NAMALWA (cell line): ENCODE data around the gene PRR7.
"Not testable (repeated sequence)": the region's sequence is repeated elsewhere in the genome, so short reads cannot be mapped to it uniquely, and the experiment has no call there.

Experiments used
- DNase-seq: peaks from one replicate; pipeline ENCODE4 v3.0.0-alpha.2; 2015; ENCODE audit warnings: low spot score

The PRR7 gene, protein sequence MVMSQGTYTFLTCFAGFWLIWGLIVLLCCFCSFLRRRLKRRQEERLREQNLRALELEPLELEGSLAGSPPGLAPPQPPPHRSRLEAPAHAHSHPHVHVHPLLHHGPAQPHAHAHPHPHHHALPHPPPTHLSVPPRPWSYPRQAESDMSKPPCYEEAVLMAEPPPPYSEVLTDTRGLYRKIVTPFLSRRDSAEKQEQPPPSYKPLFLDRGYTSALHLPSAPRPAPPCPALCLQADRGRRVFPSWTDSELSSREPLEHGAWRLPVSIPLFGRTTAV

DNA sequence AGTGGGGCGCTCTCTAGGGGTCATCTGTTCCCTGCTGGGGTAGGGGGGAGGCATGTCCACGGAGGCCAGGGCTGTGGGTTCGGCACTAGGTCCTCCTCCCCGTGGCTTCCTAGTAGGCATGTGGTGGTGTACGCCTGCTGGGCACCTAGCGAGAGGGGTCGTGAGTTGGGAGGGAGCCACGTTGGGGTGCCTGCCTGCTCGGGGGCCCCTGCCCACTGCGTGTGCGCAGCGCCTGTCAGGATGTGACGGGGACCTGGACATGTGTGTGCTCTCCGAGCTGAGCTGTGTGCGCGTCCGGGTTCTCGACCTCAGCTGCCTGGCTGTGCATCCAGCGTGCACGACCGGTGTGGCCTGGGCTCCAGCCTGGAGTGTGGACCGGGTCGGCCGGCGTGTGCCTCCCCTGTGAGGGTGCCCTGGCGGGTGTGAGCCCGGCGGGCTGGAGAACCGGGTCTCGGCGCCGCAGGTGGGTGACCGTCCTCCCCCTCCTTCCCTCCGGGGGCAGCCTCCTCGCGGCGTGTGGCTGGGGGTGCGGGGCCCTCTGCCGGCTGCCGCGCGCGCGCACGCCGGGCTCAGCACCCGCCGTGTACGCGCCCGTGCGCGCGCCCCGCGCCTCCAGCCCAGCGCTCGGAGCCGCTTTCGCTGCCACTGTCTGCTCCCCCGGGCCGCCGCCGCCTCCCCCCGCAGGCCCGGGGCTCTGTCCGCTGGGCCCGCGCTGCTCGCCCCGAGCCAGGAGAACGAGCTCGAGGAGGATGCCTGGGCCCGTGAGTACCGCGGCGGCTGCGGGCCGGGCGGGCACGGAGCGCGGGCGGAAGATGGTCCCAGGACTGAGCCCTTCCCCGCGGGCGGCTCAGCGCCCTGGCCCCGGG, at the start of gene PRR7:
Gene PRR7, plus strand, starts transcription at position 615 of the 866 bp plus-strand sequence. CDS start 8,254 bp downstream, outside the sequence.
- peak; percentile 71 for DNase-seq

DNA sequence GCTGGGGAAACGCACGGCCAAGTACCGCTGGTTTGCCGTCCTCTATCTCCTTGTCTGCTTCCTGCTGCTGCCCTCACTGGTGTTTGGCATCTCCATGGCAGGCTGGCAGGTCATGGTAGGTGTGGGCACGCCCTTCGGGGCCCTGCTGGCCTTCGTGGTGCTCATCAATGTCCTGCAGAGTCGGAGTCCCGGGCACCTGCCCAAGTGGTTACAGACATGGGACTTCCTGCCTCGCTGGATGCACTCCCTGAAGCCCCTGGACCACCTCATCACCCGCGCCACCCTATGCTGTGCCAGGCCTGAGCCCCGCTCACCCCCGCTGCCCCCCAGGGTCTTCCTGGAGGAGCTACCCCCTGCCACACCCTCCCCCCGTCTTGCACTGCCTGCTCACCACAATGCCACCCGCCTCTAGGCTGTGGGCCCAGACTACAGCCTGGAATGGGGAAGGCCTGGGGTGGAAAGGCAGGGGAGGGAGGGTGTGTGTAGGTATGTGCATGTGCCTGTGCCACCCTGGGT, 48.7 kb upstream of the PRR7 start:
- DNase-seq, result no peak

DNA sequence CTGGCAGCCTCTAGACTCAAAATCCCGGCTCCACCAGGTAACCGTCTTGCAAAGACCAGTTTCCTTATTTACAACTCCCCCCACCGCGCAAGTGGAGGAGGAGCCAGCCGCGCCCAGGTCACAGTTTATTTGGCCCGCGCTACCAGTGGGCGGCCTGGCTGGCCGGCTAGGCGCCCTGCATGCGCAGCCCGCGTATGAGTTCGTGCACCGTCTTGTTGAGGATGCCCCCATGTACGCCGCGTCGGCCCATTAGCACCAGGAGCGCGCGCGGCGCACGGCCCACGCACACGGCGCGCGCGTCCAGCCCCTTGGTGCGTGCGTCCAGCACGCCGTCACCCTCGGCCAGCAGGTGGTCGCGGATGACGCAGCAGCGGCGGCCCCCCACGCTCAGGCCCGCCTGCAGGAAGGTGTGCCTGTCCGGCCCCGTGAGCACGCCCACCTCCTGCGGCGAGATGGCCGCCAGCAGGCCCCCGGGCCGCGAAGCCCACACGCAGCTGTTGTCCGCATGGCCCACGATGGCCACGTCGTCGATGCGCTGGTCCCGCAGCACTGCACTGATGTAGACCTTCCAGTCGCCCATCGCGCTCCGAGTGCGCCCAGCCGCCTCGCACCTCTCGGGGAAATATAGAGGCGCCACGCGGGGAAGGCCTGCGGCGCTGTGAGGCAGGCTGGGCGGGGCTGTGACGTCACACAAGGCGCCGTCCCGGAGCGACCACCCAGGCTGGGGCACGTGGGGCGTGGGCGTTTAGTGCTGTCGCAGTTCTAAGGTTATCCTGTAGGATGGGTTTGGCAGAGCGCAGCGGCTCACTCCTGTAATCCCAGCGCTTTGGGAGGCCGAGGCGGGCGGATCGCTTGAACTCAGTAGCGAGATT, 46.4 kb upstream of the PRR7 start, which contains the start of gene PFN3:
Gene PFN3, minus strand, starts transcription at position 665 of the 872 bp plus-strand sequence. Its CDS starts 85 bp downstream, at position 580.
- no peak for DNase-seq

DNA sequence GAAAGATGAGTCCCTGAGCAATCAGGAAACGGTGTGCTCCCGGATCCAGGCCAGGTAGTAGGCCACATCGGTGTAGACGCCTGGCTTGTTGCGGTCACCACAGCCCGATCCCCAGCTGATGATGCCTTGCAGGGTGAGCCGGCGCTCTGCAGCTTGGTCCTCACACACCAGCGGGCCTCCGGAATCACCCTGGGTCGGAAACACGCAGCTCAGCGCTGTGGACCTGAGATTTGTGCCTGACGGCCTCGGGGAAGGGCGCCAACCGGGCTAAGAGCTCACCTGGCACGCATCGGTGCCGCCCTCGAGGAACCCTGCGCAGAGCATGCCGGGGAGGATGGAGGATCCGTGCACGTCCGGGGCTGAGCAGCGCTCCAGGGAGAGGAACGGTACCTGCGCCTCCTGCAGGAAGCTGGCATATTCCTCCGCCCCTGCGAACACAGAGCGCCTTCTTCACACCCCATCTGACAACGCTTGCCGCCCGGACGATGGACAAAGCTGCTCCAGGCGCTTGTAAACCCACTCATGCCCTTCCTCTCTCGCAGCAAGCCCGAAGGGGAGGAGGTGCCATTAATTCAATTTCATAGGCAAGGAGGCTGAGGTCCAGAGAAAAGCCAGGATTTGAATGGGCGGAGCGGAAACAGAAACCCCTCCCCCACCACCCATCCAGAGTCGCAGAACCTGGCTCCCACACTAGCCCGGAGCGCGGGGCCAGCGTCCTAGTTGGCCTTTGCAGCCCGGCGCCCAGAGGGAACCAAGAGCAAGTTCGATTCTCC, 44.2 kb upstream of the PRR7 start:
- no peak for DNase-seq

DNA sequence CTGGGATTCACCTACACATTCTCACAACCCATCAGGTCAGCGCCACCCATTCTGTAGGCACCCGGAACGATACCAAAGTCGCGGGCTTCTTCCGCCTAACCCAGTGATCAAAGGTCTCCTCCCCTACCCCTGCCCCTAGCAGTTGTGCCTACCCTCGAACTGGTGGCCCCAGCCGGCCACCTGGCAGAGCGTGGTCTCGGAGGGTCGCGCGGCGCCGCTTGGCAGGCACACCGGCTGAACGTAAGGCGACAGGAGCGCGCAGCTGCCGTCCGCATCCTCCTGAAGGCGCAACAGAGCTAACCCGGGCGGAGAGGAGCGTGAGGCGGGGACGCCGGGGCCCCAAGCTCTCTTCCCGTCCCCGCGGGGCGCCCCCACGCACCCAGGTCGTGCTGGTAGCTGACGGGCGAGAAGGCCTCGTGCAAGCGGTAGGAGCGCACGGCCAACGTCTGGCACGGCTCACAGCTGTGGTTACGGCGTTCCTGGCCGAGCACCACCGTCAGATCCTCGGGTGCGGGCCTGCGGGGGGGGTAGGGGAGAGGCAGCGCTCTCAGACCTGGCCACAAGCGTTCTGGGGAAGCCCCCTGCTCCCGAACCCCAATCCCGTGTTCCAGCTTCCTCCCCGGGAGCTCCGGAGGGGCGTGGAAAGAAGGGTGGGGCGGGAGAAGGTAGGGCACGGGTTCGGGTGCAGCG, 43.4 kb upstream of the PRR7 start:
- DNase-seq, result no peak

DNA sequence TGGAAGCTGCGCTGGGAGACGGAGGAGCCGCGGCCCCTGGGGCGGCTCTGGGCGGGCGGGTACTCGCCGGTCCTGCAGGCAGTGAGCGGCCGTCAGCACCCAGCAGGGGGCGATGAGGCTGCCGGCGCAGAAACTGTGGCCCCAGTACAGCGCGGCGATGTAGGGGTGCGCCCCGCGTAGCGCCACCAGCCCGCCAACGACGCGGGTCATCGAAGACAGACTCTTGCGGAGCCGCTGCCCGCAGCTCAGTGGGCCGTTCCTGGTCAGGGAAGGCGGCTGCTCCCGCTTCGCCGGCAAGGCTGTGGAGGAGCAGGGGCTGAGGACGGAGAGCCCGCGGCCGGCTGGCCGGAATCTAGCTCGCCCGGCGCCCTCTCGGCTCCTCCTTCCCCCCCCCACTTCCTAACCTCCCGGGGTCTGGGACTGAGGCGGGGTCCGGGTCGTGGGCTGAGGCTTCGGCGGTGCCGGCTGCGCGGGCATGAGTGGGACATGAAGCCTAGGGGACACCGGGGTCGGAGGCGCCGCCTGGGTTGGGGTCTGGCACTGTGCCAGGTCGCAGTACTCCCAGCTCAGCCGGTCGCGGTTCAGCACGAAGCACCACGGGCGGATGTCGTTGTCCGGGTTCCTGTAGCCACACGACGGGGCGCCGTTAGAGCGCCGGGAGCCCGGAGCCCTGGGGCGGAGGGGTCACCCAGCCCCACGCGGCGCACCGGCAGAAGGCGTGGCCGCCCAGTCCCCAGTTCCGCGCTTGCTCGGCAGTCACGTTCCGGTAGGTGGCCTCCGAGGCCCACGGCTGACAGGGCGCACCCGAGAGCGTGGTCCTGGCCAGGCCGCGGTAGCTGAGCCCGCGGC, 42.6 kb upstream of the PRR7 start:
- peak; percentile 78 for DNase-seq

DNA sequence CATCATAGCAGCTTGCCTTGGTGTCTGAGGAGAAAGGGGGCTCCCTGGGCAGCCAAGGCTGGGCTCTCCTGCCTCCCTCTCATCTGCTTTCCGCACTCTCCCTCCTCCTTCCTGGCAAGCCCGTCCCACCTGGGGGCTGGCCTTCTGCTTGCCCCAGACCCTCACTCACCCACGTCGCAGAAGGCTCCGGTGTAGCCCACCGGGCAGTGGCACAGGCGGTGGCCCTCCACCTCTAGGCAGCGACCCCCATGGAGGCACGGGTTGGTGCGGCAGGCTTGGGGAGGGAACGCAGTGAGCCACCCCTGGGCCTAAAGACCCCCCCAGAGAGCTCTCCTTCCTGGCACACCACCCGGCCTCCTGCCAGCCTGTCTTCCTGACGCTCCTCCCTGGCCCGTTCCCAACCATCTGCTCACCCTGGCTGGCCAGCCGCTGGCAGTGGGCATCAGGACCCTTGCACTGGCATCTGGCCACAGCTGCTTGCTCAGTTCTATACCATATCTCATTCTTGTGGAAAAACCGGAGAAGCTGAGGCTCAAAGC, 41.9 kb upstream of the PRR7 start:
- no peak for DNase-seq

DNA sequence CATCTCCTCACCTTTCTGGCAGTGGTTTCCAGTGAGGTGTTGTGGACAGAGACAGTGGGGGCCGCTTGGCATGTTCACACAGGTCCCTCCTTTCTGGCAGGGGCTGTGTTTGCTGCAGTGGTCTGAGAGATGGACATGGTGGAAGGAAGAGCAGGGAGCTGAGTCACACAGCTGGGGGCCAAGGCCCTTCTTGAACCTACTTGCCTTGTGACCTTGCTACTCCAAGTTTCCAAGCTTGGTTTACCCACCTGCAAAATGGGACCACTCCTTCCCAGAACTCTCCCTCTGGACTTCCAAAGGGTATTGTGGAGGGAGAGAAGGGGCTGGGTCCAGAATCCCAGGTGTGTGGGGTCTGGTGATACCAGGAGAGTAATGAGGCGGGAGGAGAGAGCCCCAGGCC, 41.3 kb upstream of the PRR7 start:
- no peak for DNase-seq

DNA sequence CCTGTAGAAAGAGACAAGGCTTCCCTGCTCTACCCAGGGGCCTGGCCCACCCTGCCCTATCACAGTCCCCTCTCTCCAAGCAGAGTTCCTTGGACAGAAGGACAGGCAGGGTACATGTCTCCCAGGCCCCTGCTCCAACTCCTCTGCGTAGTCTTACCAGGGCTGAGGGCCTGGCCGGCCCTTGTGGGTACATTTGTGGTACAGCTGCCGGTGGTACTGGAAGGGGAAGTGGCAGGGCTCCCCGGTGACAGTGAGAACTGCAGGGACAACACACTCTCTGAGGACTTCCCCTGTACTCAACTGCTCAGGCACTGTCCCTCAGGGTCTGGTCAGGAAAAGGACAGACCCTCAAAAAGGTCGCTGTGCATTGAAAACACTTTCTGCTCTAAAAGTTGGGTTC, 40.8 kb upstream of the PRR7 start:
- peak; percentile 42 for DNase-seq

DNA sequence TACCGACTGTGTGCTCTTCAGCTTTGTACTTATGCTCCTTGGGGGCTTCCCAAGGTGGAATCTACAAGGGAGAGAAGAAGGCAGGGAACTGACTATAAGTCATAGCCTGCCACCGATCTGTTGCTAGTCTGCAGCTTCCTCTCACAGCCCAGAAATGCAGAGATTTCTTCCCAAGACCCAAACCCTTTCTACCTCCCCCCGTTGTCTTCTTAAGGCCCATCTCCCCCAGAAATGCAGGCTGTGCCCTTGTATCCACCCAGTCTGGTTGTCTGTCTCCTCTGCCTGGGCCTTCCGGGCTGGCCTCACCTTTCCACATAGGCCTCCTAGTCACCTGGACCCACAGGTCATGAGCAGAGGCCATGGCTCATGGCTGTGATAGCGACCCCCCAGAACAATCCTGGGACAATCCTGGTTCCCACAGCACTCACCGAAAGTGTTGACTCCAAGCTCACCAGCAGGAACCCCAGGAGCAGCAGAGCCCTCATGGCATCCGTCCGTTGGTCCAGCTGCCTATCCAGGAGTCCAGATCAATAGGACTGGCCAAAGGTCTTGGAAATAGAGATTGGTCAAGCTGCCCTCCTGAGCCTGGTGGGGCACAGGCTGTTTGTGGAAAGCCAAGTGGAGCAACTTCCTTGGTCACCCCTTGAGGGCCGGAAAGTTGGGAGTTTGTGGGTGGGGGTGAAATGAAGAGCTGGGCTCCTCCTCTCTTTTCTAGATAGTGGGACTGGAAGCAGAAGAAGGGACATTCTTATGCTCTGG, 37.4 kb upstream of the PRR7 start, which contains the start of gene F12:
Gene F12, minus strand, starts transcription at position 522 of the 759 bp plus-strand sequence. Its CDS starts 37 bp downstream, at position 485.
- no peak for DNase-seq

DNA sequence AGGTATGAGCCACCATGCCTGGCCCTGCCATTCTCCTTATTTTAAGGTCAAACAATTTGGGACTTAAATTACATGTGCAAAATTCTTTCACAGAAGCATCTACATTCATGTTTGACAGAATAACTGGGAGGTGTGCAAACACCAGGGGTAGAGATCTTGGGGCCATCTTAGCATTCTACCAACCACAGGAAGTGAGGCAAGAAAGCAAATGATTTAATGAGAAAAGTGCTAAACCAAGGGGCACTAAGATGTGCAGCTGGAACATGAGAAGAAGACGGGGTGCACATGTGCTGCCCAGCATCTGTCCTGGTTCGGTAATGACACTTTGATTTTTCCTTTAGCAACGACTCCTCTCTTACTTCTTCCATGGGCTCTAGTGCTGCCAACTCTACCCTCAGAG, 36.0 kb upstream of the PRR7 start:
- DNase-seq, result no peak

DNA sequence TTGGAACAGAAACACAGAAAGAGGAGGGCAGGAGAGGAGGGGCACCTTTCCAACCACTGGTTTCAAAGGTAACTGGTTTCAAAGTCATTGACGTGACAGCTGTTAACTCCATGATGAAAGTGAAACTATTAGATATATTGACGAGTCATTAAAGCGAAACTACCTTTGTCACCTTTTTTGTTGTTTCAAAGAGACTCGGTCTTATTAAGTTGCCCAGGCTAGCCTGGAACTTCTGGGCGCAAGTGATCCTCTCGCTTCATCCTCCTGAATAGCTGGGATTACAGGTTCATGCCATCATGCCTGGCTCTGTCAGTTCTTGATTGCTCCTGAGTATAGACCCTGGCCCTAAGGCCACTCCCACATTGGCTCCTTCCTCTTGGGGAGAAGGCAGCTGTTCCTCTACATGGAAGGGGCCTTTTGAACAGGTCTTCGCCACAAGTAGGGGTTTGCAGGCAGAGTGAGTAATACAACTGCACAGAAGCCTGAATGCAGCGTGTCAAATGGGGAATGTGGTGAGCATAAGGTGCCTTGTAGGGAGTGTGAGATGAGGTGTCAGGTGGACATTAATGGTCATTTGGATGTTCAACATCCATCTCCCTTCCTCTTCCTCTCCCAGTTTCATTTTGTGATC, 33.9 kb upstream of the PRR7 start:
- peak; percentile 47 for DNase-seq

DNA sequence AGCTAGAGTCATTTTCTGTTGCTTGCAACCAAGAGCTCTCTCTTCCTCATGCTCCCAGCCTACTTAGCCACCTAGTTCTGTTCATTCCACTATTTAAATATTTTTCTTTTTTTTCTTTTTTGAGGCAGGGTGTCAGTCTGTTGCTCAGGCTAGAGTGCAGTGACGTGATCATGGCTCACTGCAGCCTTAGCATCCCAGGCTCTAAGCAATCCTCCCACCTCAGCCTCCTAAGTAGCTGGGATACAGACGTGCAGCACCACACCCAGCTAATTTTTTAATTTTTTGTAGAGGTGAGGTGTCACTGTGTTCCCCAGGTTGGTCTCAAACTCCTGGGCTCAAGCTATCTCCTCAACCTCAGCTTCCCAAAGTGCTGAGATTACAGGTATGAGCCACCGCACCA, 32.1 kb upstream of the PRR7 start:
- no peak for DNase-seq

DNA sequence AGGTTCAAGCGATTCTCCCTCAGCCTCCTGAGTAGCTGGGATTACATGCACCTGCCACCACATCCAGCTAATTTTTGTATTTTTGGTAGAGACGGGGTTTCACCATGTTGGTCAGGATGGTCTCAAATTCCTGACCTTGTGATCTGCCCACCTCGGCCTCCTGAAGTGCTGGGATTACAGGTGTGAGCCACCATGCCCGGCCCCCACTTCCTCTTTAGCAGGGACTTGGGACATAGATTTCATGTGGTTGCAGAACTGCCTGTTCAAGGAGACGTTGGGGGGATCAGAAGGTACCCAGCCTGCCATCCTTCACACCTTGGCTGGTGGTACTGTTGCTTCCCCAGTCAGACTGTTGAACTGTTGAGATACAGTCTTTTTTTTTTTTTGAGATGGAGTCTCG, 29.5 kb upstream of the PRR7 start:
- not testable (repeated sequence) for DNase-seq

DNA sequence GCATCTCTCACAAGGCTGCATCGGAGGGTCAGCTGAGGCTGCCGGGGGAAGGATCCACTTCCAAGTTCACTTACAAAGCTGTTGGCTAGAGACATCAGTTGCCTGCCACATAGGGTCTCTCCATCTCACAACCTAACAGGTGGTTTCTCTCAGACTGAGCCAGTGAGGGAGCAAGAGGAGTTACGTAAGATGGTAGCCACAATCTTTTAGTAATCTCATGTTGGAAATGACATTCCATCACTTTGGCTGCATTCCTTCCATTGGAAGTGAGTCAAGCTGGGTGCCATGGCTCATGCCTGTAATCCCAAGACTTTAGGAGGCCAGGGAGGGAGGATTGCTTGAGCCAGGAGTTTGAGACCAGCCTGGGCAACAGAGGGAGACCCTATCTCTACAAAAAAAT, 27.6 kb upstream of the PRR7 start:
- DNase-seq, result no peak

DNA sequence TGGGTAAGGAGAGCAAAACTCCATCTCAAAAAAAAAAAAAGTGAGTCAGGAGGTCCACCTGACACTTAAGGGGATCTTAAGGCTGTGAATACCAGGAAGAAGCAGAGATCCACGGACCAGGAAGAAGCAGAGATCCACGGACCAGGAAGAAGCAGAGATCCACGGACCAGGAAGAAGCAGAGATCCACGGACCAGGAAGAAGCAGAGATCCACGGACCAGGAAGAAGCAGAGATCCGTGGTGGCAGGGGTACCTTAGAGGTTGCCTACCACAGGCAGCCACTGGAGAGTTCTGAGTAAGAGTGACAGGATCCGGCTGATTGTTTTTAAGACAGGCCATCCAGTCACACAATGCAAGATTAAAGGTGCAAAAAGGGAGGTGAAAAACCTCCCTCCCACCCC, 26.1 kb upstream of the PRR7 start:
- not testable (repeated sequence) for DNase-seq

DNA sequence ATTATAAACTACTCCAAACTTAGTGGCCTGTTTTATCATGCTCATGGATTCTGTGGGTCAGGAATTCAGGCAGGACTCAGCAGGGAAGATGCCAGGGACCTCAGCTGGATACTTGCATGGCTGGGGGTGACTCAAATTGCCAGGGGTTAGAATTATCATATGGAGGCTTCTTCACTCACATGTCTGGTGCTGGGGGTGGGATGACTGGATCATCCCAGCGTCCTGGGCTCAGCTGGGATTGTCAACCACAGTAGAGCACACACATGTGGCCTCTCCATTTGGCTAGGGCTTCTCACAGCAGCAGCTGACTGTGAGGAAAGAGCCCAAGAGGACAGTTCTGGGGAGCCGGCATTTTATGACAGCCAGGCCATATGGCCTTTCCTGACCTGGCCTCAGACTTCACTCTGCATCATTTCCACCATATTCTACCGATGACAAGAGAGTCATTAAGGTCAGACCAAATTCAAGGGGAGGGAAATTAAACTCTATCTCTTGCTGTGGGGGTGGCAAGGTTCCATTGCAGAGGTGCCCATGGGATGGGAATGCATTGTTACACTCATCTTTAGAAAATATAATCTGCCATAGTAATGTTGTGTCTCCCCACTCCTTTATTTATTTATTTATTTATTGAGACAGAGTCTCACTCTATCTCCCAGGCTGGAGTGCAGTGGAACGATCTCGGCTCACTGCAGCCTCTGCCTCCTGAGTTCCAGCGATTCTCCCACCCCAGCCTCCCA, 25.4 kb upstream of the PRR7 start:
- no peak for DNase-seq
